Mucosa of stomach (tissue), 1 donor: ENCODE data around the gene ADAMTS12.
"Not testable (repeated sequence)": the region's sequence is repeated elsewhere in the genome, so short reads cannot be mapped to it uniquely, and the experiment has no call there.

Experiments used
- H3K27me3 ChIP-seq: one replicate; pipeline ENCODE4 v1.7.0; 2013; ENCODE audit warnings: mild to moderate bottlenecking, low read length; ENCODE audit not compliant: control insufficient read depth, insufficient read depth
- H3K36me3 ChIP-seq: one replicate; pipeline ENCODE4 v1.7.0; 2013; ENCODE audit warnings: low read length; ENCODE audit not compliant: control insufficient read depth, insufficient read depth
- H3K4me1 ChIP-seq: one replicate; pipeline ENCODE4 v1.7.0; 2013; ENCODE audit warnings: mild to moderate bottlenecking, low read length; ENCODE audit not compliant: control insufficient read depth, insufficient read depth
- H3K4me3 ChIP-seq: one replicate; pipeline ENCODE4 v1.7.0; 2013; ENCODE audit warnings: low read length
- H3K9ac ChIP-seq: one replicate; pipeline ENCODE4 v1.7.0; 2013; ENCODE audit warnings: mild to moderate bottlenecking, low read length, moderate library complexity
- H3K9me3 ChIP-seq: one replicate; pipeline ENCODE4 v1.7.0; 2013; ENCODE audit warnings: mild to moderate bottlenecking, low read length, moderate library complexity; ENCODE audit not compliant: control insufficient read depth
- donor health status: Pancreatic carcinoma.

ADAMTS12 gene

GRCh38 chr5:33931136-33931535 lies 39.3 kb upstream of the ADAMTS12 start:
- peaks cover 9% of the 10 kb centered on the region for H3K27me3 ChIP-seq
- no peaks in the 10 kb centered on the region for H3K9me3 ChIP-seq
- H3K4me1 ChIP-seq = peaks cover 2% of the 10 kb centered on the region
- no peak overlapping the region for H3K4me3 ChIP-seq
- H3K36me3 ChIP-seq = no peaks in the 10 kb centered on the region
- H3K9ac ChIP-seq = no peak overlapping the region

DNA sequence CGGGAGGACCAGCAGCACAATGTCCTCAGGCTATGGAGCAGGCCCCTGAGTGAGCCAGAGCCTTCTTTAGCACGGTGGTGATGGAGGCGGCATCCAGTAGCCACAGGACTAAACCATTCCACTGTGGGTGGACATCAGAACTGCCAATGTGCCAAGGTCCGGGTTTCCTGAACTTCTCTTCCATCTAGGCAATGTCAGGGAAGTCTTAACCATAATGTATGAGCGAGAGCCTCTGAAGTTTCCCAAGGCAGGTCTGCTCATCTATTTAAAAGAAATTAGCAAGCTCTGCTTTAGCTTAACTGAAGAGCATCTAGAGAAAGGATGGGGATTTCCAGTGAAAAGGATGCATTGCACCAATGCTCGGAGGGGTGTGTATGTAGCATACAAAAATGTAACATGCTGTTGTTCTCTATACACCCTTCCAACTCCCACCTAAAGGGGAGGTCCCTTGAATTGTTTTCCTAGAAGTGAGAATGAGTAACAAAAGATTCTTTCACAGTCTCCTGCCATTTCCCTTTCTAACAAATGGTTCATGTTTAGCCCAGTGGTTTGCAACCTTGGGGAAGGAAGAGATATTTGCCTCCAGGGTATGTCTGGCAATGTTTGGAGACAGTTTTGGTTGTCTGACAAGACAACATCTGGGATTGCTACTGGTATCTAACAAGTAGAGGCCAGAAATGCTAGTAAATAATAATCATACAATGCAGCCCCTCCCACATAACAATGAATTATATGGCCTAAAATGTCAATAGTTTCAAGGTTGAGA lies 38.3 kb upstream of the ADAMTS12 start:
- Histone ChIP-seq H3K4me1 (no peaks in the 10 kb centered on the region), H3K27me3 (peaks cover under 1% of the 10 kb centered on the region), H3K4me3 (no peak overlapping the region), H3K9me3 (no peaks in the 10 kb centered on the region), H3K9ac (no peak overlapping the region), H3K36me3 (no peaks in the 10 kb centered on the region)

- no peaks in the 10 kb centered on the region for H3K36me3 ChIP-seq
- no peaks in the 10 kb centered on the region for H3K4me1 ChIP-seq
- H3K9ac ChIP-seq = no peak overlapping the region
- H3K27me3 ChIP-seq = no peaks in the 10 kb centered on the region
- no peaks in the 10 kb centered on the region for H3K9me3 ChIP-seq
- H3K4me3 ChIP-seq = no peak overlapping the region
Observed at GRCh38 chr5:33928283-33928682, 36.5 kb upstream of the ADAMTS12 start.

- Histone ChIP-seq H3K4me3 (no peak overlapping the region), H3K4me1 (no peaks in the 10 kb centered on the region), H3K36me3 (no peaks in the 10 kb centered on the region), H3K9me3 (no peaks in the 10 kb centered on the region), H3K27me3 (no peaks in the 10 kb centered on the region), H3K9ac (no peak overlapping the region)
Observed at GRCh38 chr5:33927685-33928084, 35.9 kb upstream of the ADAMTS12 start.

GRCh38 chr5:33925278-33925677 lies 33.5 kb upstream of the ADAMTS12 start:
- Histone ChIP-seq H3K4me1 (no peaks in the 10 kb centered on the region), H3K9ac (no peak overlapping the region), H3K36me3 (no peaks in the 10 kb centered on the region), H3K4me3 (no peak overlapping the region), H3K9me3 (no peaks in the 10 kb centered on the region), H3K27me3 (no peaks in the 10 kb centered on the region)

GRCh38 chr5:33921002-33921401 lies 29.2 kb upstream of the ADAMTS12 start:
- no peaks in the 10 kb centered on the region for H3K27me3 ChIP-seq

DNA sequence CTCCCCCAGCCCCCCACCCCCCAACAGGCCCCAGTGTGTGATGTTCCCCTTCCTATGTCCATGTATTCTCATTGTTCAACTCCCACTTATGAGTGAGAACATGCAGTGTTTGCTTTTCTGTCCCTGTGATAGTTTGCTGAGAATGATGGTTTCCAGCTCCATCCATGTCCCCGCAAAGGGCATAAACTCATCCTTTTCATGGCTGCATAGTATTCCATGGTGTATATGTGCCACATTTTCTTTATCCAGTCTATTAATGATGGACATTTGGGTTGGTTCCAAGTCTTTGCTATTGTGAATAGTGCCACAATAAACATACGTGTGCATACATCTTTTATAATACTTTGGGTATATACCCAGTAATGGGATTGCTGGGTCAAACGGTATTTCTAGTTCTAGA lies 23.1 kb upstream of the ADAMTS12 start:
- H3K4me1 ChIP-seq, H3K9ac ChIP-seq, H3K36me3 ChIP-seq, H3K9me3 ChIP-seq, H3K4me3 ChIP-seq, H3K27me3 ChIP-seq: not testable (repeated sequence)

More at GRCh38 chr5:33921002-33921401, 29.2 kb upstream of the ADAMTS12 start:
- H3K4me1 ChIP-seq = no peaks in the 10 kb centered on the region
- H3K4me3 ChIP-seq = no peak overlapping the region
- H3K9ac ChIP-seq = no peak overlapping the region
- H3K9me3 ChIP-seq = no peaks in the 10 kb centered on the region
- no peaks in the 10 kb centered on the region for H3K36me3 ChIP-seq

- not testable (repeated sequence) for H3K9me3 ChIP-seq, H3K27me3 ChIP-seq, H3K36me3 ChIP-seq, H3K4me1 ChIP-seq, H3K4me3 ChIP-seq, H3K9ac ChIP-seq
Observed at GRCh38 chr5:33906248-33906647, 14.5 kb upstream of the ADAMTS12 start.

- Histone ChIP-seq H3K27me3 (no peaks in the 10 kb centered on the region), H3K4me3 (no peak overlapping the region), H3K9me3 (no peaks in the 10 kb centered on the region), H3K9ac (no peak overlapping the region), H3K4me1 (no peaks in the 10 kb centered on the region), H3K36me3 (no peaks in the 10 kb centered on the region)
Observed at GRCh38 chr5:33905381-33905780, 13.6 kb upstream of the ADAMTS12 start.

DNA sequence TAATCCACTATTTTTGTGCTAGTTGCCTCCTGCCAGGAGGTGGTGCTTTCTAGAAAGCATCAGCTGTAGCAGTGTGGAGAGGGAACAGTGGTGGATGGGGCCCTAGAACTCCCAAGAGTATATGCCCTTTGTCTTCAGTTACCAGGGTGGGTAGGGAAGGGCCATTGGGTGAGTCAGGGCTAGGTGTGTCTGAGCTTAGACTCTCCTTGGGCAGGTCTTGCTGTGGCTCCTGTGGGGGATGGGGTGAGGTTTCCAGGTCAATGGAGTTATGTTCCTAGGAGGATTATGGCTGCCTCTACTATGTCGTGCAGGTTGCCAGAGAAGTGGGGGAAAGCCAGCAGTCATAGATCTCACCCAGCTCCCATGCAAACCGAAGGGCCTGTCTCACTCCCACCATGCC lies 11.3 kb upstream of the ADAMTS12 start:
- no peak overlapping the region for H3K4me3 ChIP-seq
- no peaks in the 10 kb centered on the region for H3K9me3 ChIP-seq
- H3K36me3 ChIP-seq = no peaks in the 10 kb centered on the region
- no peaks in the 10 kb centered on the region for H3K4me1 ChIP-seq
- no peaks in the 10 kb centered on the region for H3K27me3 ChIP-seq
- no peak overlapping the region for H3K9ac ChIP-seq

DNA sequence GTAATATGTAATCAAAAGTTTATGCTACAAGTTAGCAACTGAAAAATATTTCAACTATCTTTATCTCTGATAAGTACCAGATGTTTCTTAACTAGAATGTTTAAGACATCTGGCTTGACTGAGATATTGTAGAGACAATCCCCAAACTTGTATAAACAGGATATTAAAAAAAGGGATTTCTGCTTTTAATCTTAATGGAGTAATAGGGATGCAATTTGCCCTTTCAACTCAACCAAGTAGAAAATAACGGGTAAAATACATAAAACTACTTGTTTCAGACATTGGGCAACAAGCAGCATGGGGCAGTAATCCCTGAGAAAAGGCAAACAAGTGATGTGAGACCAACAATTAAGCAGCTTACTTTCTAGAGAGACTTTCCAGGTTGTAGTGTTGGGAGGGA lies 9.4 kb upstream of the ADAMTS12 start:
- H3K36me3 ChIP-seq = no peaks in the 10 kb centered on the region
- no peaks in the 10 kb centered on the region for H3K4me1 ChIP-seq
- H3K27me3 ChIP-seq = no peaks in the 10 kb centered on the region
- no peak overlapping the region for H3K4me3 ChIP-seq
- no peak overlapping the region for H3K9ac ChIP-seq
- H3K9me3 ChIP-seq = no peaks in the 10 kb centered on the region

GRCh38 chr5:33894566-33894965 lies 2.8 kb upstream of the ADAMTS12 start:
- peaks cover 22% of the 10 kb centered on the region for H3K27me3 ChIP-seq
- no peaks in the 10 kb centered on the region for H3K36me3 ChIP-seq
- no peaks in the 10 kb centered on the region for H3K9me3 ChIP-seq
- H3K9ac ChIP-seq = no peak overlapping the region
- H3K4me1 ChIP-seq = no peaks in the 10 kb centered on the region
- H3K4me3 ChIP-seq = no peak overlapping the region
